Hindlimb muscle (tissue), 1 donor: Measurements from ENCODE around the gene CD82. TPM values are rescaled to one million over a fixed set of nuclear protein-coding genes. Genes with fewer than 3 reads are reported as not detected.

Experiments
- DNase-seq: peaks from one replicate; pipeline ENCODE4 v3.0.0-alpha.2; 2013
- polyA plus RNA-seq: library from polyadenylated mRNA; unstranded; fragments of 120-200 nt; gene quantifications from one replicate; pipeline ENCODE4 v1.2.1, GENCODE V29; 2013; ENCODE audit not compliant: insufficient read length

CD82 gene
- polyA plus RNA-seq, 1 donor = 88.4 TPM

- no peak for DNase-seq
These were observed 53.3 kb downstream of the CD82 start for GRCh38 chr11:44618561-44619425.

DNA sequence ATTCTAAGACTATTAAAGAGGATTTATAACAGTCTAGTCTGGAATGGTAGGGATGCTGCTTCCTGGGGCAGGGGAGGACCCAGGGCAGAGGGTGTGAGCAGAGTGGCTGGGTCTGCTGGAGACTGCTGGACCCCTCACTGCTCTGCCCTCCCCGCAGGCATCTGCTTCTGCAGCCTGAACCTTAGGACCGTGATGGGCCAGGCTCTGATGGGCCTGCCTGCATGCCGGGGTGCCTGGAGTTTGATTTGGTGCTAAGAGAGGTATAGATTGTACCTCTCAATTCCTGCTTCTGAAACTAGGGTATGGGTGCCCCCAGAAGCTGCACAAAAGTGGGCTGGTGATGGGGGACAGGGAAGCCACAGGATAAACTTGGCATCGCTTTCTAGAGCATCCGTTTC lies 54.9 kb downstream of the CD82 start:
- no peak for DNase-seq

GRCh38 chr11:44621140-44621681 lies 55.7 kb downstream of the CD82 start:
- DNase-seq = peak; percentile 71

DNA sequence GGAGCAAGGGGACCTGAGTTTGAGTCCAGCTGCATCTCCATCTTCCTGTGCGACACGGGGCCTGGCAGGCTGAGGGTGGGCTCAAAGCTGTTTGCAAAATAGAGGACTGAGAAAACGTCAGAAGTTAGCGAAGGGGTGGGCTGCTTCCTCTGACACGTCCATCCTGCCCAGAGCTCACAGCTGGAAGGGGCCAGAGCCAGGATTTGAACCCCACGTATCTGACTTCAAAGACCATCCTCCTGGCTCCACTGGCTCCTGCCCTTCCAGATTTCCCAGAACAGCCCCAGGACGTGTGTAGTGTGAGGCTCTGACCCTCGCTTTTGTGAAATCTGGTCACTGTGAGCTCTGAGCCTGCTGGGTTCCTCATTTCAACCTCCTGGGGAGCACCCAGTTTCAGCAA lies 56.3 kb downstream of the CD82 start:
- DNase-seq = no peak

DNA sequence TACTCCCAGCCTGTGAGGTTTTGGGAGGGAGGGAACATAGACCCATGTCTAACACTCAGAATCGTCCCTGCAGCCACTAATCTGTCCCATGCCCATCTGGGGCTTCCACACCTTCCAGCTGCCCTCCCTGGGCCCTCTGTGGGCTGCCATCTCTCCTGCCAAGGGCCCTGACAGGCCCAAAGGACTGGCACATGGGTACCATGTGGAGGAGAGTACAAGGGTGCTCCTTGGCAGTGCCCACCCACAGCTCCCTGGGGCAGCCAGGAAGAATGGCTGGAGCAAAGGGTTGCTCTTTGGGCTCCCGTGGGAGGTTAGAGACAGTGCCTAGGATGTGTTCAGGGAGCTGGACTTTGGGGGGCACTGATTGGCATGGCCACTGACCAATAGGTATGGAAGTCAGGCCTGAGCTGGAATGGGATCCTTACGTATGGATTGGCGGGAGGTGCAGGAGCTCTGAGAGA lies 56.8 kb downstream of the CD82 start:
- DNase-seq = no peak

- no peak for DNase-seq
These were observed 57.3 kb downstream of the CD82 start for GRCh38 chr11:44622721-44623258.

GRCh38 chr11:44623341-44623730 lies 57.9 kb downstream of the CD82 start:
- no peak for DNase-seq

DNA sequence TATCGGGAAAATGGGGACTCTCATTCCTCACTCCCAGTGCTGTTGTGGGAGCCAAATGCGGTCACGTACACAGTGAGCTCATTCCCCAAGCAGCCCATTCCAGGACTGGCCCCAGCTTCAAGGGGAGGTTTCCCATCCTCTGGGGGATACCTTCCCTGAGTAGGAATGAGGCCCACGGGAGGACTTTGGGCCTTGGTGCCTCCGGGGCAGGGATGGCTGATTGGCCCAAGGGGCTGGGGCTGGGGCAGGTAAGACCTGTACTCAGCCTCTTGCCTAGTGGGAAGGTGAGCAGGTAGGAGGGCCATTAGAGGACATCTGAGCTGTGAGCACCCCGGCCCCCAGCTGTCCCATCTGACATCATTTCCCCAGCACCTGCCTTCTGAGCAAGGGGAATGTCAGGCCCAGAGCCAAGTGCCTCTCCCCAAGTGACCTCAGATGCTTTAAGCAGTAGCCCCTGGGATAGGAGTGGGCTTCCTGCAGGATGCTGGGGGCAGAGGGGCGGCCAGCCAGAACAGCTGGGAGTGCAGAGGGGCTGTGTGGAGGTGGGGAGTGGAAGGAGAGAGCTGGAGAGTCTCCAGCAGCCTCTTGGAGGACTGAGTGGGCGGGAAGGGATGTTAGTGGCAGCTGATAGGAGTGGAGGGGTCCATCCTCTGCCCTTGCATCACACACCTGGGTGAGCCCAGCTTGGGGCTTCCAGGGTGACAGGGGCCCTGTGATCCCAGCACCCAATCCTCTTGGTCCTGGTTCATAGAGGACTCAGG lies 58.4 kb downstream of the CD82 start:
- DNase-seq = no peak

DNA sequence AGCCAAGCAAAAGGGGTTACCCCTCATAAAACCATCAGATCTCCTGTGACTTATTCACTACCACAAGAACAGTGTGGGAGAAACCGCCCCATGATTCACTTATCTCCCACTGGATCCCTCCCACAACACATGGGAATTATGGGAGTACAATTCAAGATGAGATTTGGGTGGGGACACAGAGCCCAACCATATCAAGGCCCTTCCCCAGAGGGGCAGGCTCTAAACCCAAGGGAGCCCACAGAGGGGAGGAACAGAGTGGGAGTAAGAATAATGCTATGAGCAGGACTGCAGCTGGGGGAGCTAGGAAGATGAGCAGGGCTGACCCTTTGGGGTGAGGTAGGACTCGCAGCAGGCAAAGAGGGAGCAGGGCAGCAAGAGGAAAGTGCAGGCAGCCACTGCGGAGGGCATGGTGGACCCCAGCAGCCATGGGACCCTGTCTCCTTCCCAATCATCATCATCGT lies 59.3 kb downstream of the CD82 start:
- no peak for DNase-seq

DNA sequence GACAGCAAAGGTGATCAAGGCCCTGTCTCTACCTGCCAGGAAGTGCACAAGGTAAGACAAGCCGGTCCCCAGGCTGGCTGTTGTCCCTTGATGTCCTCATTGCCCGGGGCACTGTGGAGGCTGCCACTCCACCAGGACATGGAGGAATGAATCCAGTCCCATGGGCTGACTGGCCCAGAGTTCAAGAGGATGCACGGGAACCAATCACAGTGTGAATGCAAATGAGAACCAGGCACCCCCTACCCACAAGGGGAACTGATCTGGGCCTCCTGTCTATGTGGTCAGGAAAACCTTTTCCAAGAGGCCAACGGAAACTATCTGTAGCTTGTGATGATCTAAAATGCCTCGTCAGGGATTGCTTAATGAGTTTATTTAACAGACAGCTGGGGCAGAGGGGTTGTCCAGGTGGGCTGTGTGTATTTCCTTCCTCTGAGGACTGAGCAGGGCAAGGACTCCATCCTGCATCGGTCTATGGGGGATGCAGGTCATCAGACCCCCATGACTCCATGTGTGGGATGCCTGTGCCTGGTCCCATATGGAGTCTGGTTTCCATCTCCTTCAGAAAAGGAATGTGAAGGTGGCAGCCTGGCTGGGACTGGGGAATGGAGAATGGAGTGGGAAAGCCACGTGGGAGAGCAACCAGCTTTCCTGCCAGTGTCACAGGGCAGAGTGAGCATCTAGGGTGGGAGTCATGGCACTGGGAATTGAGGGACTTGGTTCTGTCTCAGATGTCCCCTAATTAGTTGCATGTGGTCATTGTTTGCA lies 60.5 kb downstream of the CD82 start:
- no peak for DNase-seq

GRCh38 chr11:44626645-44627044 lies 61.2 kb downstream of the CD82 start:
- no peak for DNase-seq

GRCh38 chr11:44627165-44627789 lies 61.8 kb downstream of the CD82 start:
- no peak for DNase-seq

GRCh38 chr11:44627911-44628729 lies 62.7 kb downstream of the CD82 start:
- DNase-seq = peak; percentile 77

DNA sequence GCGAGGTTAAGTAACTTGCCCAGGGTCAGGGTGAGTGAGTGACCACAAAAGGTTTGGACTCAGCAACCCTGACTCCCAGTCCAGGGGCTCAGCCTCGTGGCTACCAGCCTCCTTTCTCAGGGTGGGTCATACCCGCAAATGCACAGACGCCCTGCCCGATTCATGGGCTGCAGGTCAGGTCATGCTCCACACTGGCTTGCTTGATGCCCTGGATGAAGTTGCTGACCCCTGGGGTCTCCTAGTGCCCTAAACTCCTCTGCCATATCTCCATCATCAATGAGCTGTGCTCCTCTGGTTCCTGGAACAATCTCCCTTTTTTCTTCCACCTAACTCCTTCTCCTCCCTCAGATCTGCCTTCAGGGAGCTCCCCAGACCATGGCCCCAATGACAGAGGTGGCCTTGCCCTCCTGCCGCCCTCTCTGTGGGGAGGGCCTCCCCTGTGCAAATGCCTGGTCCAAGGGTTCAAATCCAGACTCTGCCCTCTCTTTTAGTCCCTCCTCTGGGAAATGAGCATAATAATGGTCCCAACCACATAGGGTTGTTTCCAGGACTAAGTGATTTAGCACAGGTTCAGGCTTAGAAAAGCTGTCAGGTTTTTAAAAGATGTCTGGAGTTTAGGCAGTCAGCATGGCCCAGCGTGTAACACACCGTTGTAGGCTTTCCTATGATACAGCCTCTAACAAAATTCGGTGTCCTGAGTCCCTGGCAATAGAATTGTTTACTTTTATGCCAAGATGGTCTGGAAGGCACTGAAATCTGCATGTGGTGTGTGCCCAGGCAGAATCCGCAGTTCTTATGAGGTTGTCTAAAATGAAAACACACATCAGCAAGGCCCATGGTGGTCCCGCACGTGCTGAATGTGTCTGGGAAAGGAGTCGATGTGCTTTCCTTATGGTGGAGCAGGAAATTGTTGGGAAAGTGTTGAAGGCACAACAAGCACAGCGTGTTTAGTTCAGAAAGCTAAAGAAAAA lies 63.6 kb downstream of the CD82 start:
- DNase-seq = no peak

- no peak for DNase-seq
These were observed 64.4 kb downstream of the CD82 start for GRCh38 chr11:44629732-44630345.

GRCh38 chr11:44630511-44631210 lies 65.2 kb downstream of the CD82 start:
- DNase-seq = no peak

DNA sequence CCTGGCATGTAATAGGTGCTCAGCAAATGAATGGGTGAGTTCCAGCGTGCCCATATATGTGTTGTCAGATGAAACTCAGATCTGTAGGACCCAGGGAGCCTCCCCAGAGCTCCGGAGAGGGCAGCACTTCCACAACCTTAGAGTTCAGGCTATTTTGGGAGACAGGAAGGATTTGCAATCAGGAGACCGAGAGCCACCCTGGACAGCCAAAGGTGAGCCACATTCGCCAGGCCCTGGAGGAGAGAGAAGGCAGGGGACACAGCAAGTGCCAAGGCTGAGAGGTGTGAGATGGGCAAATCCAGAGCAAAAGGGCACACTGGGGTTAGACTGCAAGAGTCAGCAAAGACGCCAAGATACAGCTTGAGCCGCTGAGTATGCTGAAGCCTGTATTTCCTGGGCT lies 66.4 kb downstream of the CD82 start:
- no peak for DNase-seq

DNA sequence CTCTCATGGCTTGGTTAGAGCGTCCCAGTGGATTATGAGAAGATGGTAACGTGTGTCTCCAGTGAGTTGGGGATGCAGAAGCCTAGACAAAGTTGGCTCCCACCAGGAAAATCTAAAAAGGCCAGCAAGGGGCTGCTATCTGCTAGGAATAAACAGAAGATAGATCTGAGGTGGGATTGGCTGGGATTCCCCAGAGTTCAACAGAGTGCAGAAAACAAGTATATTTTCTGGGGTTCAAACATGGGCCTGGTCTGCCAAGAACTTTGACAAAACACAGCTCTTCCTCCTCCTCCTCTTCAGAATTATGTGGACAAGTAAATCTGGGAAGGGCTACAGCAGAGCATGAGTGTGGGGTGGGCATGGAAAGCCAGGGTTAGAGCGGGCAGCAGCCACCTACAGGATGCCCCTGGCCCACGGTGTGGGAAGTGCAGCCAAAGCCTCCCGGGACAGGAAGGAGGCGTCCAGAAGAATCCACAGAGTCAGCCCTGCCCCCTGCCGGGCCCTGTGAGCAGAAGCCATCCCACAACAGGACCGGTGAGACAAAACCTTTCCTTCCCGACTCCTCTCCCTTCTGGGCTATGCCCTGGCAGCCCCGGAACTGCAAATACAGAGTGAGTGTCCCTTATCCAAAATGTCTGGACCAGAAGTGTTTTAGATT lies 67.1 kb downstream of the CD82 start:
- DNase-seq = no peak
